K562 (cell line): ENCODE results near the gene LGSN. TPM values are rescaled to one million over a fixed set of nuclear protein-coding genes. Genes with fewer than 3 reads are reported as not detected.

Experiments
- ATAC-seq: fragments of 200-7000 bp; cut with Tn5 transposase; 3 replicates; pipeline ENCODE4 v1.9.1; 2020; ENCODE audit warnings: moderate library complexity
- BruUV-seq: library from RNA; stranded (reverse); fragments of 400-500 nt; replicated peaks from 2 replicates; lab custom pipeline; 2021; lab: Mats Ljungman, UMichigan
- CTCF ChIA-PET: fragments of 300-600 bp; formaldehyde crosslinking; extraction: SDS; loops from one replicate; lab custom pipeline; 2021; ENCODE audit warnings: low intra/inter-chr PET ratio; lab: Yijun Ruan, JAX
- POLR2A ChIA-PET: fragments of 300-600, 350-650 bp; sonication (Branson Sonifier 250); formaldehyde crosslinking; extraction: SDS; loops from one replicate; lab custom pipeline; 2021; ENCODE audit warnings: antibody characterized with exemption, inconsistent platforms; lab: Yijun Ruan, JAX
- DNase-seq, 4 experiments: peaks; one replicate each; pipeline versions ENCODE4 v3.0.0 to v3.0.0-alpha.2; 2011 to 2018; ENCODE audit warnings: low spot score in 3 of 4, mixed read lengths in 3 of 4; ENCODE audit errors: extremely low read depth in 1 of 4
- FAIRE-seq: peaks from 2 replicates; lab custom pipeline; 2011; peaks lifted over from hg19 to GRCh38; lab: Jason Lieb, UNC
- H2AFZ ChIP-seq: 2 replicates; pipeline ENCODE4 v1.6.0; 2011; ENCODE audit warnings: low read depth, low read length, control low read depth, inconsistent platforms
- H3K27ac ChIP-seq: fragments of 200-600 bp; 3 replicates; pipeline ENCODE4 v1.8.0; 2011; ENCODE audit warnings: low read depth, mild to moderate bottlenecking, control low read depth, inconsistent platforms, low read length, moderate library complexity, mixed read lengths; ENCODE audit errors: extremely low read depth
- H3K27me3 ChIP-seq, 2 experiments: fragments of 300-600 bp in 1 of 2; 2 replicates in 1 of 2; 3 replicates in 1 of 2; pipeline versions ENCODE4 v1.6.0 to v1.8.0; 2011; ENCODE audit warnings: inconsistent platforms in 2 of 2, low read length in 2 of 2, mild to moderate bottlenecking in 1 of 2, mixed read lengths in 1 of 2, moderate library complexity in 1 of 2; ENCODE audit not compliant: control insufficient read depth in 2 of 2, insufficient read depth in 2 of 2
- H3K36me3 ChIP-seq: fragments of 300-600 bp; 3 replicates; pipeline ENCODE4 v1.8.0; 2011; ENCODE audit warnings: mild to moderate bottlenecking, low read length, inconsistent platforms; ENCODE audit not compliant: control insufficient read depth, insufficient read depth
- H3K4me1 ChIP-seq, 2 experiments: fragments of 200-600 bp in 1 of 2; replicated peaks in 1 of 2; 2 replicates in 1 of 2; 3 replicates in 1 of 2; pipeline versions ENCODE4 v1.5.1 to v1.8.0; 2011; ENCODE audit warnings: inconsistent platforms in 2 of 2, low read length in 2 of 2, mild to moderate bottlenecking in 1 of 2, mixed read lengths in 1 of 2, moderate library complexity in 1 of 2; ENCODE audit not compliant: control insufficient read depth in 2 of 2, insufficient read depth in 2 of 2
- H3K4me2 ChIP-seq: 2 replicates; pipeline ENCODE4 v1.6.1; 2011; ENCODE audit warnings: low read length, control low read depth, inconsistent platforms, mixed read lengths; ENCODE audit not compliant: insufficient read depth
- H3K4me3 ChIP-seq: fragments of 200-600 bp; sonication (generic), shearing (Covaris generic); 2 replicates; pipeline ENCODE4 v1.5.1; 2016; ENCODE audit warnings: control low read depth, inconsistent platforms
- H3K79me2 ChIP-seq: fragments of 200-600 bp; 3 replicates; pipeline ENCODE4 v1.8.0; 2011; ENCODE audit warnings: low read length, inconsistent platforms; ENCODE audit not compliant: control insufficient read depth, insufficient read depth
- H3K9ac ChIP-seq, 2 experiments: 2 replicates each; pipeline versions ENCODE4 v1.6.0 to v1.6.1; 2011; ENCODE audit warnings: low read depth in 2 of 2, low read length in 2 of 2, control low read depth in 1 of 2, inconsistent platforms in 1 of 2, mild to moderate bottlenecking in 1 of 2, mixed read lengths in 1 of 2; ENCODE audit not compliant: insufficient read depth in 1 of 2
- H3K9me1 ChIP-seq: one replicate; pipeline ENCODE4 v1.6.0; 2011; ENCODE audit warnings: inconsistent platforms, mild to moderate bottlenecking, low read length, moderate library complexity; ENCODE audit not compliant: control insufficient read depth, insufficient read depth
- H3K9me3 ChIP-seq: replicated peaks from 2 replicates; pipeline ENCODE4 v1.5.1; 2011; ENCODE audit warnings: low read depth, low read length, inconsistent platforms; ENCODE audit not compliant: control insufficient read depth, insufficient read depth
- H4K20me1 ChIP-seq: replicated peaks from 2 replicates; pipeline ENCODE4 v1.6.1; 2011; ENCODE audit warnings: low read length, inconsistent platforms, mixed read lengths; ENCODE audit not compliant: control insufficient read depth, insufficient read depth
- BCOR ChIP-seq: fragments of 450-650 bp; IDR thresholded peaks from 2 replicates; pipeline ENCODE4 v1.6.1; 2016
- ELF2 ChIP-seq: fragments of 250-450 bp; sonication (Bioruptor Pico); IDR thresholded peaks from 2 replicates; pipeline ENCODE4 v1.5.0; 2021; ENCODE audit warnings: mild to moderate bottlenecking
- FOXM1 ChIP-seq, 2 experiments: fragments of 450-650 bp in 1 of 2; sonication (generic) in 1 of 2; formaldehyde crosslinking in 1 of 2; IDR thresholded peaks; 2 replicates each; pipeline versions ENCODE4 v1.6.1 to v1.9.0; 2017 to 2022; ENCODE audit warnings: low read depth in 2 of 2, mild to moderate bottlenecking in 2 of 2, missing genetic modification reagents in 1 of 2, moderate library complexity in 1 of 2
- HIVEP1 ChIP-seq: fragments of 250-450 bp; sonication (Bioruptor Pico); IDR thresholded peaks from 2 replicates; pipeline ENCODE4 v1.4.0; 2020; ENCODE audit warnings: mild to moderate bottlenecking
- HLTF ChIP-seq: fragments of 450-650 bp; IDR thresholded peaks from 2 replicates; pipeline ENCODE4 v1.6.1; 2016
- JUND ChIP-seq, 2 experiments: IDR thresholded peaks; 2 replicates in 1 of 2; 3 replicates in 1 of 2; pipeline ENCODE4 v1.6.1; 2011; ENCODE audit warnings: borderline replicate concordance in 2 of 2, low read depth in 2 of 2, low read length in 2 of 2, improper control_type of control experiment in 1 of 2, missing biosample characterization in 1 of 2, missing genetic modification characterization in 1 of 2, missing genetic modification reagents in 1 of 2
- KLF10 ChIP-seq: fragments of 250-450 bp; sonication (Bioruptor Pico); IDR thresholded peaks from 2 replicates; pipeline ENCODE4 v1.6.1; 2021; ENCODE audit warnings: matching md5 sums
- NFRKB ChIP-seq: fragments of 450-650 bp; IDR thresholded peaks from 2 replicates; pipeline ENCODE4 v1.6.1; 2016; ENCODE audit warnings: low read depth
- NR2C1 ChIP-seq, 2 experiments: fragments of 450-650 bp; IDR thresholded peaks; 2 replicates each; pipeline ENCODE4 v1.6.1; 2017; ENCODE audit warnings: mild to moderate bottlenecking in 2 of 2, antibody characterized with exemption in 1 of 2, inconsistent platforms in 1 of 2, missing compliant biosample characterization in 1 of 2, missing genetic modification characterization in 1 of 2
- NR4A1 ChIP-seq, 2 experiments: fragments of 250-450 bp in 1 of 2; fragments of 450-650 bp in 1 of 2; sonication (Bioruptor Pico) in 1 of 2; IDR thresholded peaks; 2 replicates each; pipeline versions ENCODE4 v1.4.0 to v1.6.1; 2016 to 2020; ENCODE audit warnings: mild to moderate bottlenecking in 2 of 2, missing compliant biosample characterization in 1 of 2, missing genetic modification characterization in 1 of 2, moderate library complexity in 1 of 2
- SAP30 ChIP-seq: fragments of 200-600 bp; sonication (generic); IDR thresholded peaks from 2 replicates; pipeline ENCODE4 v1.6.1; 2012; ENCODE audit warnings: borderline replicate concordance, low read depth, mild to moderate bottlenecking, moderate library complexity, low read length, control low read depth, inconsistent platforms; ENCODE audit not compliant: insufficient read depth, poor library complexity, severe bottlenecking
- ZNF232 ChIP-seq: sonication (generic); formaldehyde crosslinking; IDR thresholded peaks from 2 replicates; pipeline ENCODE4 v1.8.0; 2022; ENCODE audit warnings: mild to moderate bottlenecking, missing genetic modification reagents
- ZNF584 ChIP-seq: fragments of 200-800 bp; sonication (Bioruptor generic); IDR thresholded peaks from 2 replicates; pipeline ENCODE4 v1.6.1; 2016; ENCODE audit warnings: low read depth, mild to moderate bottlenecking, missing genetic modification characterization, missing compliant biosample characterization
- in situ Hi-C: fragments of 300-500 bp; cut with MboI; formaldehyde crosslinking; loops from 4 replicates; pipeline ENCODE4 v1.15.0; 2018; ENCODE audit warnings: inconsistent platforms, mixed read lengths
- intact Hi-C: fragments of 100-400 bp; cut with micrococcal nuclease; formaldehyde crosslinking; loops from 2 replicates; pipeline ENCODE4 v1.14.2; 2022
- polyA plus RNA-seq, 8 experiments: library from polyadenylated mRNA; depleted of rRNA in 4 of 8; stranded (reverse) in 5 of 8; unstranded in 3 of 8; fragments of >200 nt; fragmentation: Nextera tagmentation in 2 of 8; fragmentation: Illumina TruSeq in 1 of 8; extraction: Ambion mirVana in 2 of 8; extraction: Trizol in 1 of 8; gene quantifications; 2 replicates each; pipeline versions ENCODE4 v1.2.1 to v1.2.3, GENCODE V29; 2011 to 2014; ENCODE audit warnings: inconsistent platforms in 1 of 8, missing spikeins in 1 of 8
- total RNA-seq, 7 experiments: library from RNA; depleted of rRNA in 6 of 7; stranded (reverse); fragments of >200 nt in 6 of 7; fragmentation: Illumina TruSeq in 2 of 7; extraction: Trizol in 2 of 7; gene quantifications; 2 replicates each; pipeline versions ENCODE4 v1.2.1 to v1.2.3, GENCODE V29; 2011 to 2021; ENCODE audit warnings: low replicate concordance in 1 of 7
- TF ChIP-seq, protein P1 (sequence below), 2 experiments: fragments of 200-800 bp in 1 of 2; sonication (Bioruptor generic) in 1 of 2; sonication (generic) in 1 of 2; formaldehyde crosslinking in 1 of 2; IDR thresholded peaks in 1 of 2; conservative IDR thresholded peaks in 1 of 2; 2 replicates each; pipeline versions ENCODE4 v1.5.0 to v1.6.1; 2016 to 2020; ENCODE audit warnings: missing compliant biosample characterization in 1 of 2, missing genetic modification characterization in 1 of 2, missing genetic modification reagents in 1 of 2
- TF ChIP-seq, protein P2 (sequence below): fragments of 250-450 bp; sonication (Bioruptor Pico); IDR thresholded peaks from 2 replicates; pipeline ENCODE4 v1.4.0; 2020; ENCODE audit warnings: mild to moderate bottlenecking, moderate library complexity, borderline replicate concordance
- TF ChIP-seq, protein P3 (sequence below): sonication (generic); formaldehyde crosslinking; IDR thresholded peaks from 2 replicates; pipeline ENCODE4 v1.9.0; 2022; ENCODE audit warnings: mild to moderate bottlenecking, missing genetic modification reagents

The LGSN gene
- total and polyA plus RNA-seq, 9 of the 15 experiments (the other 6 are each of a cell fraction or from before 2014, with no cell fraction given): 0.01 TPM; not detected in 8

DNA sequence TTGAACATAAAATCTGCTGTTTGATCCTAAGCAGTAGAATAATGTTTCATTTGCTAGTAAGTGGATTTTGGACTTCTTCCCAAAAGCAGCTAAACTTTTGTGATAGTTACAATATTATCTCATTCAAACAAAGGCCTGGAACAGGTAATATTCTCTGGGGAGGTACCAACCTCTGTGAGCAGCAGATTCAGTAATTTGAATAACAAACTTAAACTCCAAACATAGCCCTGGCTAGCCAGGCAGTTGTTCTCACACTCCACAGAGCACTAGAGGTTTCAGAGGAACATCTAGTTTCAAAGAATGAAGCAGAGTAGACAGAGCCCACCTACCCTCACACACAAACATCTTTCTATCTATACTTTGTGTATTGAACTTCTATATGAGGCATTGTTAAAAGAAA, 40.9 kb downstream of the LGSN start:
- FAIRE-seq: no peak
- in situ Hi-C loops: no loop called here
- no TSS peak for BruUV-seq

More for the DNA sequence above, 40.9 kb downstream of the LGSN start:
- intact Hi-C loops: no loop called here
- TF ChIP-seq, protein P1, sequence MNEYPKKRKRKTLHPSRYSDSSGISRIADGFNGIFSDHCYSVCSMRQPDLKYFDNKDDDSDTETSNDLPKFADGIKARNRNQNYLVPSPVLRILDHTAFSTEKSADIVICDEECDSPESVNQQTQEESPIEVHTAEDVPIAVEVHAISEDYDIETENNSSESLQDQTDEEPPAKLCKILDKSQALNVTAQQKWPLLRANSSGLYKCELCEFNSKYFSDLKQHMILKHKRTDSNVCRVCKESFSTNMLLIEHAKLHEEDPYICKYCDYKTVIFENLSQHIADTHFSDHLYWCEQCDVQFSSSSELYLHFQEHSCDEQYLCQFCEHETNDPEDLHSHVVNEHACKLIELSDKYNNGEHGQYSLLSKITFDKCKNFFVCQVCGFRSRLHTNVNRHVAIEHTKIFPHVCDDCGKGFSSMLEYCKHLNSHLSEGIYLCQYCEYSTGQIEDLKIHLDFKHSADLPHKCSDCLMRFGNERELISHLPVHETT (CRISPR knock-in tag; conservative IDR thresholded peaks at IDR 0.05 in 1 of 2, IDR thresholded peaks at IDR 0.05 in 1 of 2): no peak
- TF ChIP-seq ZNF584 (CRISPR knock-in tag) (no peak), BCOR (no peak), HIVEP1 (CRISPR knock-in tag) (no peak), HLTF (no peak), ZNF232 (CRISPR knock-in tag) (no peak), FOXM1 (IDR thresholded peaks at IDR 0.05; ENCODE audit: low read depth) (no peak), FOXM1 (CRISPR knock-in tag; IDR thresholded peaks at IDR 0.05; ENCODE audit: low read depth) (no peak), NFRKB (no peak), JUND (IDR thresholded peaks at IDR 0.05; ENCODE audit: borderline replicate concordance, low read depth, low read length) (no peak), JUND (tag; IDR thresholded peaks at IDR 0.05; ENCODE audit: borderline replicate concordance, low read depth, low read length) (no peak), NR4A1 (CRISPR knock-in tag; IDR thresholded peaks at IDR 0.05) (no peak), NR4A1 (tag; IDR thresholded peaks at IDR 0.05) (no peak), NR2C1 (IDR thresholded peaks at IDR 0.05) (no peak), NR2C1 (tag; IDR thresholded peaks at IDR 0.05) (no peak), KLF10 (CRISPR knock-in tag) (no peak), SAP30 (no peak), ELF2 (CRISPR knock-in tag) (no peak)
- TF ChIP-seq, protein P2, sequence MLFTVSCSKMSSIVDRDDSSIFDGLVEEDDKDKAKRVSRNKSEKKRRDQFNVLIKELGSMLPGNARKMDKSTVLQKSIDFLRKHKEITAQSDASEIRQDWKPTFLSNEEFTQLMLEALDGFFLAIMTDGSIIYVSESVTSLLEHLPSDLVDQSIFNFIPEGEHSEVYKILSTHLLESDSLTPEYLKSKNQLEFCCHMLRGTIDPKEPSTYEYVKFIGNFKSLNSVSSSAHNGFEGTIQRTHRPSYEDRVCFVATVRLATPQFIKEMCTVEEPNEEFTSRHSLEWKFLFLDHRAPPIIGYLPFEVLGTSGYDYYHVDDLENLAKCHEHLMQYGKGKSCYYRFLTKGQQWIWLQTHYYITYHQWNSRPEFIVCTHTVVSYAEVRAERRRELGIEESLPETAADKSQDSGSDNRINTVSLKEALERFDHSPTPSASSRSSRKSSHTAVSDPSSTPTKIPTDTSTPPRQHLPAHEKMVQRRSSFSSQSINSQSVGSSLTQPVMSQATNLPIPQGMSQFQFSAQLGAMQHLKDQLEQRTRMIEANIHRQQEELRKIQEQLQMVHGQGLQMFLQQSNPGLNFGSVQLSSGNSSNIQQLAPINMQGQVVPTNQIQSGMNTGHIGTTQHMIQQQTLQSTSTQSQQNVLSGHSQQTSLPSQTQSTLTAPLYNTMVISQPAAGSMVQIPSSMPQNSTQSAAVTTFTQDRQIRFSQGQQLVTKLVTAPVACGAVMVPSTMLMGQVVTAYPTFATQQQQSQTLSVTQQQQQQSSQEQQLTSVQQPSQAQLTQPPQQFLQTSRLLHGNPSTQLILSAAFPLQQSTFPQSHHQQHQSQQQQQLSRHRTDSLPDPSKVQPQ (CRISPR knock-in tag): no peak
- TF ChIP-seq, protein P3, sequence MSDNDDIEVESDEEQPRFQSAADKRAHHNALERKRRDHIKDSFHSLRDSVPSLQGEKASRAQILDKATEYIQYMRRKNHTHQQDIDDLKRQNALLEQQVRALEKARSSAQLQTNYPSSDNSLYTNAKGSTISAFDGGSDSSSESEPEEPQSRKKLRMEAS (CRISPR knock-in tag): no peak
- Histone ChIP-seq H3K4me3 (no peak overlapping the region), H3K79me2 (no peaks in the 10 kb centered on the region), H3K27me3 (no peaks in the 10 kb centered on the region), H3K27ac (no peak overlapping the region), H3K4me1 (no peaks in the 10 kb centered on the region), H4K20me1 (no peaks in the 10 kb centered on the region), H2AFZ (no peak overlapping the region), H3K9me1 (no peaks in the 10 kb centered on the region), H3K9me3 (no peaks in the 10 kb centered on the region), H3K9ac (no peak overlapping the region), H3K36me3 (no peaks in the 10 kb centered on the region), H3K4me2 (no peak overlapping the region)
- no peak for ATAC-seq
- ChIA-PET CTCF (no interaction called here), POLR2A (no interaction called here)
- DNase-seq: no peak
